ENCODE results near the gene ROGDI.

DNA sequence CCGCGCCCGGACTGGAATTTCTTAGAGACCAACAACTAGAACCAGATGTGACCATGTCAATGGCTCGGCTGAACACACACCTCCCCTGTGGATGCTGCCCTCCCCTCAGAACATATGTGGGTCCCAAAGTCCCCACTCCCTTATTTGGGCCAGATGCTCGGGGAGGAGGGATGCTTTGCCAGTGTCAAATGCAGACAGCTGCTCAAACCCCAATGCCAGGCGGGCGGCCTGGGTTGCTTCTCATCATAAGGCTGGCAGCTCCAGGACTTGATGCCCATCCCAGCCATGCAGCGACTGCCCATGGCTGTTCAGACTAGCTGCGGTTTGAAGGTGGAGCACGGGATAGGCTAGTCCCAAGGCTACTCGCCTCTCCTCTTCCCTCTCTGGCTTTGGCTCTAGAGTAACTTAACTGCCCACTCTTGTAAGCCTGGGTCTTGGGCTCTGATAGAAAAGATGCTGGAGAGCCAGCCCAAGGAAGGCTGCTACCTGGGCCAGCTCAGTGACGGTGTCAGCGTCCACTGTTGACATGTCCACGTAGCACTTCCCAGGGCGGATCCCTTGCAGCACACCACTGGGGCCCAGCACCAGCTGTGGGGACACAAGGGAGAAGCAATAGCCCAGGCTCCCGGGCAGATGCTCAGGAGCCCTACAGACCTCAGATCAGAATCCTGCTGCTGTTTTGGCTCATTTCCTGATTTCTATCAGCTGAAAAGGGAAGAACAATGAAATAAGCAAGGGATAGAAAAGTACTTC lies 11.0 kb upstream of the ROGDI start:
- TF ChIP-seq CTCF (IDR thresholded peaks at IDR 0.05) (no peak), POLR2A (IDR thresholded peaks at IDR 0.05) (no peak)
